ENCODE data around the gene HOXC5.

HOXC5 gene

GRCh38 chr12:54008260-54008552 is 24.6 kb upstream of the HOXC5 start:
- Histone ChIP-seq H3K9me3 (ENCODE audit: control insufficient read depth, insufficient read depth, low read length) (peaks cover 3% of the 10 kb centered on the region; the same call in 1 of the 2 replicates), H3K36me3 (ENCODE audit: insufficient read depth, low read length) (no peaks in the 10 kb centered on the region), H3K4me1 (ENCODE audit: insufficient read depth, low read length) (no peaks in the 10 kb centered on the region; the same call in 1 of the 2 replicates), H3K9ac (ENCODE audit: low read depth, low read length) (no peak overlapping the region)

GRCh38 chr12:54009171-54010052 is 23.4 kb upstream of the HOXC5 start:
- peaks cover 3% of the 10 kb centered on the region; the same call in 1 of the 2 replicates for H3K9me3 ChIP-seq (ENCODE audit: control insufficient read depth, insufficient read depth, low read length)
- no peaks in the 10 kb centered on the region; the same call in 1 of the 2 replicates for H3K4me1 ChIP-seq (ENCODE audit: insufficient read depth, low read length)
- H3K36me3 ChIP-seq (ENCODE audit: insufficient read depth, low read length) = no peaks in the 10 kb centered on the region
- no peak overlapping the region for H3K9ac ChIP-seq (ENCODE audit: low read depth, low read length)

GRCh38 chr12:54010053-54010971 is 22.5 kb upstream of the HOXC5 start:
- H3K4me1 ChIP-seq (ENCODE audit: insufficient read depth, low read length) = no peaks in the 10 kb centered on the region; the same call in 1 of the 2 replicates
- no peaks in the 10 kb centered on the region for H3K36me3 ChIP-seq (ENCODE audit: insufficient read depth, low read length)
- peaks cover 3% of the 10 kb centered on the region; the same call in 1 of the 2 replicates for H3K9me3 ChIP-seq (ENCODE audit: control insufficient read depth, insufficient read depth, low read length)
- H3K9ac ChIP-seq (ENCODE audit: low read depth, low read length) = no peak overlapping the region

GRCh38 chr12:54010972-54011664 is 21.7 kb upstream of the HOXC5 start:
- Histone ChIP-seq H3K36me3 (ENCODE audit: insufficient read depth, low read length) (no peaks in the 10 kb centered on the region), H3K4me1 (ENCODE audit: insufficient read depth, low read length) (no peaks in the 10 kb centered on the region; the same call in 1 of the 2 replicates), H3K9ac (ENCODE audit: low read depth, low read length) (no peak overlapping the region), H3K9me3 (ENCODE audit: control insufficient read depth, insufficient read depth, low read length) (peaks cover 3% of the 10 kb centered on the region; the same call in 1 of the 2 replicates)

- Histone ChIP-seq H3K9me3 (ENCODE audit: control insufficient read depth, insufficient read depth, low read length) (peaks cover 3% of the 10 kb centered on the region; the same call in 1 of the 2 replicates), H3K9ac (ENCODE audit: low read depth, low read length) (no peak overlapping the region), H3K4me1 (ENCODE audit: insufficient read depth, low read length) (no peaks in the 10 kb centered on the region), H3K36me3 (ENCODE audit: insufficient read depth, low read length) (no peaks in the 10 kb centered on the region)
These were observed 21.0 kb upstream of the HOXC5 start for GRCh38 chr12:54011665-54012532.

- Histone ChIP-seq H3K9ac (ENCODE audit: low read depth, low read length) (no peak overlapping the region), H3K9me3 (ENCODE audit: control insufficient read depth, insufficient read depth, low read length) (peaks cover 3% of the 10 kb centered on the region; the same call in 1 of the 2 replicates)
These were observed 20.0 kb upstream of the HOXC5 start for GRCh38 chr12:54012631-54013409.

GRCh38 chr12:54014377-54015017 is 18.4 kb upstream of the HOXC5 start:
- no peak overlapping the region for H3K9ac ChIP-seq (ENCODE audit: low read depth, low read length)
- no peaks in the 10 kb centered on the region for H3K36me3 ChIP-seq (ENCODE audit: insufficient read depth, low read length)
- no peaks in the 10 kb centered on the region for H3K4me1 ChIP-seq (ENCODE audit: insufficient read depth, low read length)
- no peaks in the 10 kb centered on the region for H3K9me3 ChIP-seq (ENCODE audit: control insufficient read depth, insufficient read depth, low read length)

More at GRCh38 chr12:54012631-54013409, 20.0 kb upstream of the HOXC5 start:
- Histone ChIP-seq H3K36me3 (ENCODE audit: insufficient read depth, low read length) (no peaks in the 10 kb centered on the region), H3K4me1 (ENCODE audit: insufficient read depth, low read length) (no peaks in the 10 kb centered on the region)

GRCh38 chr12:54015018-54015931 is 17.6 kb upstream of the HOXC5 start:
- no peak overlapping the region for H3K9ac ChIP-seq (ENCODE audit: low read depth, low read length)
- H3K4me1 ChIP-seq (ENCODE audit: insufficient read depth, low read length) = no peaks in the 10 kb centered on the region

GRCh38 chr12:54016051-54016450 is 16.8 kb upstream of the HOXC5 start:
- H3K36me3 ChIP-seq (ENCODE audit: insufficient read depth, low read length) = no peaks in the 10 kb centered on the region
- H3K9me3 ChIP-seq (ENCODE audit: control insufficient read depth, insufficient read depth, low read length) = no peaks in the 10 kb centered on the region
- H3K4me1 ChIP-seq (ENCODE audit: insufficient read depth, low read length) = no peaks in the 10 kb centered on the region
- no peak overlapping the region for H3K9ac ChIP-seq (ENCODE audit: low read depth, low read length)

More at GRCh38 chr12:54015018-54015931, 17.6 kb upstream of the HOXC5 start:
- Histone ChIP-seq H3K36me3 (ENCODE audit: insufficient read depth, low read length) (no peaks in the 10 kb centered on the region), H3K9me3 (ENCODE audit: control insufficient read depth, insufficient read depth, low read length) (no peaks in the 10 kb centered on the region)

- Histone ChIP-seq H3K4me1 (ENCODE audit: insufficient read depth, low read length) (no peaks in the 10 kb centered on the region), H3K9ac (ENCODE audit: low read depth, low read length) (no peak overlapping the region), H3K9me3 (ENCODE audit: control insufficient read depth, insufficient read depth, low read length) (no peaks in the 10 kb centered on the region), H3K36me3 (ENCODE audit: insufficient read depth, low read length) (no peaks in the 10 kb centered on the region)
These were observed 16.3 kb upstream of the HOXC5 start for GRCh38 chr12:54016478-54016964.

GRCh38 chr12:54017027-54017788 is 15.6 kb upstream of the HOXC5 start:
- Histone ChIP-seq H3K9ac (ENCODE audit: low read depth, low read length) (peak overlapping the region; percentile 46; the same call in 1 of the 2 replicates), H3K36me3 (ENCODE audit: insufficient read depth, low read length) (no peaks in the 10 kb centered on the region)

More at GRCh38 chr12:54017027-54017788, 15.6 kb upstream of the HOXC5 start:
- no peaks in the 10 kb centered on the region for H3K9me3 ChIP-seq (ENCODE audit: control insufficient read depth, insufficient read depth, low read length)
- no peaks in the 10 kb centered on the region for H3K4me1 ChIP-seq (ENCODE audit: insufficient read depth, low read length)
